Neutrophil (primary cell): ENCODE results near the gene GAB3.

Source experiments
- H3K27ac ChIP-seq: fragments of 200-600 bp; sonication (generic); 2 replicates; pipeline ENCODE4 v1.5.1; 2016; ENCODE audit warnings: mild to moderate bottlenecking, moderate library complexity
- H3K27me3 ChIP-seq: fragments of 200-600 bp; sonication (generic); 2 replicates; pipeline ENCODE4 v1.6.0; 2016; ENCODE audit warnings: mild to moderate bottlenecking
- H3K36me3 ChIP-seq: fragments of 200-600 bp; sonication (generic); 2 replicates; pipeline ENCODE4 v1.5.1; 2017
- H3K4me1 ChIP-seq, 2 experiments: fragments of 200-600 bp in 1 of 2; sonication (generic) in 1 of 2; 1 replicate in 1 of 2; 2 replicates in 1 of 2; pipeline versions ENCODE4 v1.5.1 to v1.6.1; 2013 to 2016; ENCODE audit warnings: low read depth in 1 of 2, low read length in 1 of 2, mild to moderate bottlenecking in 1 of 2, moderate library complexity in 1 of 2; ENCODE audit not compliant: control insufficient read depth in 1 of 2, insufficient read depth in 1 of 2
- H3K4me3 ChIP-seq, 2 experiments: fragments of 200-600 bp in 1 of 2; sonication (generic) in 1 of 2; 1 replicate in 1 of 2; 2 replicates in 1 of 2; pipeline ENCODE4 v1.5.1; 2013 to 2016; ENCODE audit warnings: low read depth in 1 of 2, low read length in 1 of 2, mild to moderate bottlenecking in 1 of 2, moderate library complexity in 1 of 2
- H3K9me3 ChIP-seq: fragments of 200-600 bp; sonication (generic); 2 replicates; pipeline ENCODE4 v1.5.1; 2016
- CTCF ChIP-seq: fragments of 200-600 bp; sonication (generic); IDR thresholded peaks from 2 replicates; pipeline ENCODE4 v1.5.1; 2016; ENCODE audit warnings: antibody characterized with exemption

The GAB3 gene

DNA sequence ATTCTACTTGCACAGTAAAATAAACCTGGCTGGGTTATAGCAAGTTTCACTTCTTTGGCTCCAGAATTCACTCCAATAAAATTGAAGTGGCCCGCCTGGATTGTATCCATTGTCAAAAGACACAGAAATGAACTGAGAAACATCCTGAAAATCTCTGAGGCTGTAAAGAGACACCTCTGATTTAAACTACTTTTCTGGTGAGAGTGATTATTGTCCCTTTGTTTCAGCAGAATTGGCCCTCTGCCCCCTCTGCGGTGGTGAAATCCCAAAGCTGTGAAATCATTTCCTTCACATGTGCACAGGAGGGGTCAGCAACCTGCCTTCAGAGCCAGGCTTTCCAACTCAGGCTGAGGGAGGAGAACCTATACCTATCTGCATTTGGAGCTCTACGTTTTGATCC lies 23.0 kb downstream of the GAB3 start:
- H3K9me3 ChIP-seq: no peaks in the 10 kb centered on the region
- no peak overlapping the region for H3K4me3 ChIP-seq
- H3K27me3 ChIP-seq: no peaks in the 10 kb centered on the region
- no peak for TF ChIP-seq CTCF
- no peaks in the 10 kb centered on the region for H3K36me3 ChIP-seq
- H3K4me1 ChIP-seq: peaks cover 97 to 100% of the 10 kb centered on the region in 2 experiments
- H3K27ac ChIP-seq: peak overlapping the region; percentile 86

DNA sequence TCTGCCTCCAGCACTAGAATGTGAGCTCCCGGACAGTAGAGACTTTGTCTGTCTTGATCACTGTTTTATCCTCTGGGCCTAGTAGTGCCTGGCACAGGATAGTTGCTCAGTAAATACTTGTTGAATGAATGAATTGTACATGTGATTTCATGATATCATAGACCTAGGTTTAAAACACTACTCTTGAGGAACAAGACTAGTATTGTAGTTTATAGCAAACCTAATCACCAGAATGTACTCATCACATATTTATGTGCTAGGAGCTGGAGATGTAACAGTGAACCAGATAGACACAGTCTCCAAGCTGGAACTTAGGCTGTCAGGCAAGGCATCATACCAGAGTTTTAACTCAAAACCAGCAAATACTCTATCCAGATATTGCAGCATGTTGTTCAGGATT lies 23.5 kb downstream of the GAB3 start:
- TF ChIP-seq CTCF: no peak
- no peak overlapping the region for H3K4me3 ChIP-seq
- H3K36me3 ChIP-seq: no peaks in the 10 kb centered on the region
- no peaks in the 10 kb centered on the region for H3K9me3 ChIP-seq
- peaks cover 96 to 100% of the 10 kb centered on the region in 2 experiments for H3K4me1 ChIP-seq
- H3K27ac ChIP-seq: peak overlapping the region; percentile 86
- no peaks in the 10 kb centered on the region for H3K27me3 ChIP-seq

- TF ChIP-seq CTCF: no peak
- H3K4me1 ChIP-seq: peaks cover 78 to 88% of the 10 kb centered on the region in 2 experiments
- peak overlapping the region; percentile 15 to 18 for H3K4me3 ChIP-seq
- peak overlapping the region; percentile 86 for H3K27ac ChIP-seq
- H3K9me3 ChIP-seq: no peaks in the 10 kb centered on the region
- no peaks in the 10 kb centered on the region for H3K36me3 ChIP-seq
- H3K27me3 ChIP-seq: no peaks in the 10 kb centered on the region
Observed at GRCh38 chrX:154724993-154725756, 25.7 kb downstream of the GAB3 start.

DNA sequence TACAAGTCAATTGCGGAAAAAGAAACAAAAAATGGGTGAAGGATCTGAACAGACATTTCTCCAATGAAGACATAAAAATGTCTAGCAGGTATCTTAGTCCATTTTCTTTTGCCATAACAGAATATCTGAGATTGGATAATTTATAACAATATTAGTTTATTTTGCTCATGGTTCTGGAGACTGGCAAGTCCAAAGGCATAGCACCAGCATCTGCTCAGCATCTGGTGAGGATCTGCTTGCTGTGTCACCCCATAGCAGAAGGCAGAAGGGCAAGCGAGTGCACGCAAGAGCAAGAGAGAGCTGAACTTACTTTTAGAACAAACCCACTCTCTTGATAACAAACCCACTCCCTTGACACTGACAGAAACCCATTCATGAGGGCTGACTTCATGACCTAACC lies 29.7 kb downstream of the GAB3 start:
- no peak for TF ChIP-seq CTCF
- Histone ChIP-seq H3K4me3 (no peak overlapping the region), H3K4me1 (peaks cover 76 to 88% of the 10 kb centered on the region in 2 experiments), H3K36me3 (no peaks in the 10 kb centered on the region), H3K27ac (no peak overlapping the region), H3K27me3 (no peaks in the 10 kb centered on the region), H3K9me3 (no peaks in the 10 kb centered on the region)

DNA sequence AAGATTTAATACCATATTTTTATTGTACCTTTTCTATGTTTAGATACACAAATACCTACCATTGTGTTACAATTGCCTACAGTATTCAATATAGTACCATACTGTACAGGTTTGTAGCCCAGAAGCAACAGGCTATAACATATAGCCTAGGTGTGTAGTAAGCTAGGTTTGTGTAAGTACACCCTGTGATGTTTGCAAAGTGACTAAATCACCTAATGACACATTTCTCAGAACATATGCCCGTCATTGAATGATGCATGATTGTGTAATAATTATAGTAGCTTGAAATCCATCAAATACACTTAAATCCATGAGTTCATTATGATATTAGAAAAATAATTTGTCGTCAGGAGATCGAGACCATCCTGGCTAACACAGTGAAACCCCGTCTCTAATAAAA lies 30.8 kb downstream of the GAB3 start:
- TF ChIP-seq CTCF: no peak
- no peaks in the 10 kb centered on the region for H3K27me3 ChIP-seq
- H3K4me1 ChIP-seq: peaks cover 78 to 87% of the 10 kb centered on the region in 2 experiments

More for the DNA sequence above, 30.8 kb downstream of the GAB3 start:
- H3K27ac ChIP-seq: peak overlapping the region; percentile 88
- peak overlapping the region in 1 of 2 experiments; percentile 32 for H3K4me3 ChIP-seq
- no peaks in the 10 kb centered on the region for H3K36me3 ChIP-seq
- no peaks in the 10 kb centered on the region for H3K9me3 ChIP-seq
